Keratinocyte (primary cell): ENCODE data around the gene GAD1. TPM values are rescaled to one million over a fixed set of nuclear protein-coding genes. Genes with fewer than 3 reads are reported as not detected.

ENCODE experiments used
- DNase-seq: peaks from one replicate; pipeline ENCODE4 v3.0.0-alpha.2; 2011; ENCODE audit warnings: low read depth, missing footprints, low spot score
- FAIRE-seq: peaks from 2 replicates; lab custom pipeline; 2011; peaks lifted over from hg19 to GRCh38; lab: Jason Lieb, UNC
- H2AFZ ChIP-seq: 2 replicates; pipeline ENCODE4 v1.6.0; 2012; ENCODE audit warnings: low read length, control low read depth, inconsistent platforms; ENCODE audit not compliant: control insufficient read depth
- H3K27ac ChIP-seq: 2 replicates; pipeline ENCODE4 v1.5.1; 2011; ENCODE audit warnings: low read length; ENCODE audit not compliant: control insufficient read depth, insufficient read depth
- H3K27me3 ChIP-seq: 3 replicates; pipeline ENCODE4 v1.6.0; 2011; ENCODE audit warnings: low read length; ENCODE audit not compliant: control insufficient read depth, insufficient read depth; ENCODE audit errors: extremely low read depth
- H3K36me3 ChIP-seq, 2 experiments: 2 replicates in 1 of 2; 3 replicates in 1 of 2; pipeline ENCODE4 v1.5.1; 2011; ENCODE audit warnings: low read length in 2 of 2, mild to moderate bottlenecking in 1 of 2; ENCODE audit not compliant: control insufficient read depth in 2 of 2, insufficient read depth in 2 of 2; ENCODE audit errors: extremely low read depth in 1 of 2
- H3K4me1 ChIP-seq: 3 replicates; pipeline ENCODE4 v1.5.1; 2011; ENCODE audit warnings: low read length; ENCODE audit not compliant: control insufficient read depth, insufficient read depth; ENCODE audit errors: extremely low read depth
- H3K4me2 ChIP-seq: 3 replicates; pipeline ENCODE4 v1.6.0; 2011; ENCODE audit warnings: low read depth, low read length; ENCODE audit not compliant: control insufficient read depth, insufficient read depth; ENCODE audit errors: extremely low read depth
- H3K4me3 ChIP-seq, 3 experiments: fragments of 200-600 bp in 1 of 3; sonication (generic) in 1 of 3; 2 replicates in 2 of 3; 3 replicates in 1 of 3; pipeline ENCODE4 v1.5.1; 2011 to 2016; ENCODE audit warnings: low read length in 3 of 3, mild to moderate bottlenecking in 3 of 3, control low read depth in 2 of 3, inconsistent platforms in 1 of 3, low read depth in 1 of 3, mixed read lengths in 1 of 3, mixed run types in 1 of 3, moderate library complexity in 1 of 3; ENCODE audit not compliant: control insufficient read depth in 2 of 3, insufficient read depth in 2 of 3; ENCODE audit errors: extremely low read depth in 1 of 3
- H3K79me2 ChIP-seq: 2 replicates; pipeline ENCODE4 v1.6.0; 2012; ENCODE audit warnings: low read length; ENCODE audit not compliant: control insufficient read depth, insufficient read depth
- H3K9ac ChIP-seq: 3 replicates; pipeline ENCODE4 v1.6.0; 2011; ENCODE audit warnings: low read length; ENCODE audit not compliant: control insufficient read depth, insufficient read depth; ENCODE audit errors: extremely low read depth
- H3K9me1 ChIP-seq: 3 replicates; pipeline ENCODE4 v1.6.0; 2011; ENCODE audit warnings: low read length; ENCODE audit not compliant: control insufficient read depth, insufficient read depth; ENCODE audit errors: extremely low read depth
- H3K9me3 ChIP-seq: 2 replicates; pipeline ENCODE4 v1.5.1; 2012; ENCODE audit warnings: low read depth, low read length; ENCODE audit not compliant: control insufficient read depth
- H4K20me1 ChIP-seq: 3 replicates; pipeline ENCODE4 v1.6.0; 2011; ENCODE audit warnings: low read length; ENCODE audit not compliant: control insufficient read depth, insufficient read depth; ENCODE audit errors: extremely low read depth
- EZH2 ChIP-seq: IDR thresholded peaks from one replicate; pipeline ENCODE4 v1.6.1; 2012; ENCODE audit warnings: inconsistent platforms, mild to moderate bottlenecking, low read length, moderate library complexity
- dilution Hi-C: fragments of 300-500 bp; cut with MboI; formaldehyde crosslinking; loops from one replicate; pipeline ENCODE4 v1.7.0; 2020; ENCODE audit warnings: low sequenced_read_pairs; ENCODE audit not compliant: extremely low pct_ligation_motif_present
- polyA plus RNA-seq, 5 experiments: library from polyadenylated mRNA; depleted of rRNA in 3 of 5; stranded (reverse) in 3 of 5; stranded (forward) in 1 of 5; unstranded in 1 of 5; fragments of >200 nt; gene quantifications; 1 replicate in 1 of 5; 2 replicates in 3 of 5; 3 replicates in 1 of 5; pipeline versions ENCODE4 v1.2.1 to v1.2.3, GENCODE V29; 2011 to 2012; ENCODE audit warnings: missing spikeins in 2 of 5, low read depth in 1 of 5, low replicate concordance in 1 of 5
- TF ChIP-seq, protein P1 (sequence below), 3 experiments: IDR thresholded peaks in 1 of 3; conservative IDR thresholded peaks in 1 of 3; optimal IDR thresholded peaks in 1 of 3; 2 replicates in 2 of 3; 3 replicates in 1 of 3; pipeline versions ENCODE3 to v1.5.1; 2011; ENCODE audit warnings: low read length in 3 of 3, mild to moderate bottlenecking in 3 of 3, moderate library complexity in 2 of 3, control low read depth in 1 of 3, inconsistent platforms in 1 of 3; ENCODE audit not compliant: insufficient read depth in 2 of 3; ENCODE audit errors: extremely low read depth in 1 of 3

The GAD1 gene
- polyA plus RNA-seq, 1 donor (not counting 4 experiments of a cell fraction or from before 2014, with no cell fraction given): 5.9 TPM

DNA sequence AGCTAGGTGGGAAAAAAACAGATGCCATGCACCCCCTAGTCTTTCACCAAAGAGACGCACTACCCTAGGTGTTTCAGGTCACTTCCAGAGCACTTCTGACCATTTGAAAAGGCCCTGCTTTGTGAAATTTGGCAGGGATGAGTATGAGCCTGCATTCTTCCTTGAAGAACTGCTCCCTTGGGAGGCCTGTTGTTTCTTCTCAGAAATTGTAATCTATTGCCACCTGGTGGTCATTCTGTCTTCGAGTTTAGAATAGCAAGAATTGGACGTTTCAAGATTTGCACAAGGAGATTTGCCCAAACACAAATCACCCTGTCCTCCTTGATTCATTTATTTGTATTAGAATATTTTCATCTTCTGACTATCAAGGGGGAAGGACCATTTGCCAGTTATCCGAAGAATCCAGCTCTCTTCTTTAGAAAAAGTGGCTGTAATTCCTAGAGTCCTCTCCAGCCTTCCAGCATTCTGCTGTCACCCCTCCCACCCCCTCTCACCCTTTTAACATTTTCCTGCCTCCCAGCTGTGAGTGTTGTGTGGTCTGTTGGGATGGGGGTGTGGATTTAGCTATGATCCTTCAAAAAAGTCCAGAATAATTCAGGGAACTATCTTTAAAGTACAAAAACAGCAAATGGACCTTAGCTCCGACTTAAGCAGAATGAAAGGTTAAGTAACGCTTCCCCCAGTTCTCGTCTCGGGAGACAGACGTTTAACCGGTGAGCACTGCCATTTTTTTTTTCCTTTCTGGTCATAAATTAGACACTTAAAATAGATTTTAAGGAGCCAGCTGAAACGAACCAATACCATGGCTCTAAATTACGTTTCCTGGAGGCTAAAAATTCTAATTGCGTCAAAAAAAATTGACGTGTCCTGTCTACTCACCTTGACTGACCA, 3.7 kb upstream of the GAD1 start:
- dilution Hi-C loops: no loop called here
- Histone ChIP-seq H3K9ac (no peak overlapping the region), H3K4me3 (no peak overlapping the region), H3K9me1 (no peaks in the 10 kb centered on the region), H3K4me1 (peaks cover 17% of the 10 kb centered on the region), H4K20me1 (no peaks in the 10 kb centered on the region), H3K36me3 (no peaks in the 10 kb centered on the region), H3K4me2 (no peak overlapping the region), H3K9me3 (no peaks in the 10 kb centered on the region), H3K27me3 (peaks cover 37% of the 10 kb centered on the region), H3K27ac (no peak overlapping the region), H3K79me2 (no peaks in the 10 kb centered on the region), H2AFZ (no peak overlapping the region)
- TF ChIP-seq EZH2: peak; percentile 59
- TF ChIP-seq, protein P1, sequence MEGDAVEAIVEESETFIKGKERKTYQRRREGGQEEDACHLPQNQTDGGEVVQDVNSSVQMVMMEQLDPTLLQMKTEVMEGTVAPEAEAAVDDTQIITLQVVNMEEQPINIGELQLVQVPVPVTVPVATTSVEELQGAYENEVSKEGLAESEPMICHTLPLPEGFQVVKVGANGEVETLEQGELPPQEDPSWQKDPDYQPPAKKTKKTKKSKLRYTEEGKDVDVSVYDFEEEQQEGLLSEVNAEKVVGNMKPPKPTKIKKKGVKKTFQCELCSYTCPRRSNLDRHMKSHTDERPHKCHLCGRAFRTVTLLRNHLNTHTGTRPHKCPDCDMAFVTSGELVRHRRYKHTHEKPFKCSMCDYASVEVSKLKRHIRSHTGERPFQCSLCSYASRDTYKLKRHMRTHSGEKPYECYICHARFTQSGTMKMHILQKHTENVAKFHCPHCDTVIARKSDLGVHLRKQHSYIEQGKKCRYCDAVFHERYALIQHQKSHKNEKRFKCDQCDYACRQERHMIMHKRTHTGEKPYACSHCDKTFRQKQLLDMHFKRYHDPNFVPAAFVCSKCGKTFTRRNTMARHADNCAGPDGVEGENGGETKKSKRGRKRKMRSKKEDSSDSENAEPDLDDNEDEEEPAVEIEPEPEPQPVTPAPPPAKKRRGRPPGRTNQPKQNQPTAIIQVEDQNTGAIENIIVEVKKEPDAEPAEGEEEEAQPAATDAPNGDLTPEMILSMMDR (optimal IDR thresholded peaks at IDR 0.05 in 1 of 3, IDR thresholded peaks at IDR 0.05 in 1 of 3, conservative IDR thresholded peaks at IDR 0.05 in 1 of 3; ENCODE audit: extremely low read depth in 1 of 3, insufficient read depth in 2 of 3, low read length in 3 of 3): peak; percentile 37 to 57 (median 40)
- FAIRE-seq (peak; percentile 84), DNase-seq (peak; percentile 21)

DNA sequence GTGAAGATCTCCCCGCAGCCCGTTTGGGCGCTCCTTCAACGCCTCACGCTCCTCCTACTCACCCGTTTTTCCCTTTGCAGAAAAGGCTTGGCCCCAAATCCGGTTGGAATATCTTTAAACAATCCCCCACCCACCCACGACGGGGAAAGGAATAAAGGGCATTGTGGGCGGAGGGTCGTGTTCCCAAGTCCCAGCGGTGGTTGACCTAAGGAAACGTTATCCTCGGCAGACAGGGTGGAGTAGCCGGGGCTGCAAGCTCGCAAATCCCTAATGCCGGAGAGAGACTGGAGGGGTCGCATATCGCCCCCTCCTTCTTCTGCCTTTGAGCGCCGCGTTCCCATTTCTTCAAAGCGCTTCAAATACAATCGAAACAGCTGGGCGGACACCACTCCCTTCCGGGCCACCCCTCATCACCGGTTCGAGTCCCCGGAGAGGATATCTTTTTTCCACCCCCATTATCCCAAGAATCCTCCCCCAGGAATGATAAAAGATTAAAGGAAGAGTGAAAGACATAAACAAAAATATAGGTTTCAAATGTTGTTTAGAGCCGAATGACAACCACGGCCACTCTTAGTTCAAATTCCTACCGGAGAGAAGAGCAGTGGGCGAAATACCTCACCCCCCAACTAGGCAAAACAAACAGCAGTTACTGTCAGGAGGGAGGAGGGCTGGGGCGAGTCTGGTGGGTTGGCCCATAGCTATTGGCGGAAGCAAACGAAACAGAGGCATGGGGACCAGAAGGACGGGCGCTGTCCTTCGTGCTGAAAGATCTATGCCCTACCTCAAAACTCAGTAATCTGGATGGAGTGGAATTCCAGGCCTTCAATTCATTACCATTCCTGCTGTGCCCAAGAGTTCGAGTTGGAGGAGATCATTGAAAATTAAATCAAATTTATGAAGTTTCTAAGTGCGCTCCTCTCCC, 2.8 kb upstream of the GAD1 start:
- peak; percentile 68 for FAIRE-seq
- H3K4me2 ChIP-seq: peak overlapping the region; percentile 45
- H4K20me1 ChIP-seq: no peaks in the 10 kb centered on the region
- H2AFZ ChIP-seq: no peak overlapping the region
- H3K9me3 ChIP-seq: no peaks in the 10 kb centered on the region
- H3K9me1 ChIP-seq: no peaks in the 10 kb centered on the region
- H3K79me2 ChIP-seq: no peaks in the 10 kb centered on the region
- TF ChIP-seq EZH2: peak; percentile 3
- TF ChIP-seq, protein P1 (optimal IDR thresholded peaks at IDR 0.05 in 1 of 3, IDR thresholded peaks at IDR 0.05 in 1 of 3, conservative IDR thresholded peaks at IDR 0.05 in 1 of 3; ENCODE audit: extremely low read depth in 1 of 3, insufficient read depth in 2 of 3, low read length in 3 of 3): no peak
- peaks cover 24% of the 10 kb centered on the region for H3K4me1 ChIP-seq
- H3K4me3 ChIP-seq: no peak overlapping the region
- H3K9ac ChIP-seq: no peak overlapping the region
- H3K27ac ChIP-seq: no peak overlapping the region
- H3K27me3 ChIP-seq: peaks cover 45% of the 10 kb centered on the region
- no peaks in the 10 kb centered on the region for H3K36me3 ChIP-seq
- dilution Hi-C loops: no loop called here
- no peak for DNase-seq
